ENCODE measurements around the gene RYR2.

Gene RYR2

GRCh38 chr1:237320890-237321289, 278.9 kb downstream of the RYR2 start:
- no peak for TF ChIP-seq CTCF (IDR thresholded peaks at IDR 0.05; ENCODE audit: low read depth, low read length)
- no peak overlapping the region for H3K4me3 ChIP-seq (replicated peaks in 1 of 2; ENCODE audit: low read depth in 2 of 2, low read length in 2 of 2)
- DNase-seq (ENCODE audit: low read depth in 2 of 2): no peak

GRCh38 chr1:237324226-237324625, 282.2 kb downstream of the RYR2 start:
- no peak for DNase-seq (ENCODE audit: low read depth in 2 of 2)
- no peak for TF ChIP-seq CTCF (IDR thresholded peaks at IDR 0.05; ENCODE audit: low read depth, low read length)
- H3K4me3 ChIP-seq (replicated peaks in 1 of 2; ENCODE audit: low read depth in 2 of 2, low read length in 2 of 2): no peak overlapping the region

- H3K4me3 ChIP-seq (replicated peaks in 1 of 2; ENCODE audit: low read depth in 2 of 2, low read length in 2 of 2): no peak overlapping the region
- TF ChIP-seq CTCF (IDR thresholded peaks at IDR 0.05; ENCODE audit: low read depth, low read length): no peak
- DNase-seq (ENCODE audit: low read depth in 2 of 2): no peak
These were observed 285.1 kb downstream of the RYR2 start for GRCh38 chr1:237327061-237327460.

GRCh38 chr1:237340892-237341291, 298.9 kb downstream of the RYR2 start:
- H3K4me3 ChIP-seq (replicated peaks in 1 of 2; ENCODE audit: low read depth in 2 of 2, low read length in 2 of 2): no peak overlapping the region
- no peak for DNase-seq (ENCODE audit: low read depth in 2 of 2)
- no peak for TF ChIP-seq CTCF (IDR thresholded peaks at IDR 0.05; ENCODE audit: low read depth, low read length)

- DNase-seq (ENCODE audit: low read depth in 2 of 2): no peak
- no peak for TF ChIP-seq CTCF (IDR thresholded peaks at IDR 0.05; ENCODE audit: low read depth, low read length)
- no peak overlapping the region for H3K4me3 ChIP-seq (replicated peaks in 1 of 2; ENCODE audit: low read depth in 2 of 2, low read length in 2 of 2)
These were observed 299.4 kb downstream of the RYR2 start for GRCh38 chr1:237341391-237341790.

- no peak for TF ChIP-seq CTCF (IDR thresholded peaks at IDR 0.05; ENCODE audit: low read depth, low read length)
These were observed 300.7 kb downstream of the RYR2 start for GRCh38 chr1:237342730-237343129.

GRCh38 chr1:237352747-237353146, 310.8 kb downstream of the RYR2 start:
- DNase-seq (ENCODE audit: low read depth in 2 of 2): no peak
- no peak for TF ChIP-seq CTCF (IDR thresholded peaks at IDR 0.05; ENCODE audit: low read depth, low read length)
- no peak overlapping the region for H3K4me3 ChIP-seq (replicated peaks in 1 of 2; ENCODE audit: low read depth in 2 of 2, low read length in 2 of 2)

More at GRCh38 chr1:237342730-237343129, 300.7 kb downstream of the RYR2 start:
- no peak overlapping the region for H3K4me3 ChIP-seq (replicated peaks in 1 of 2; ENCODE audit: low read depth in 2 of 2, low read length in 2 of 2)
- DNase-seq (ENCODE audit: low read depth in 2 of 2): no peak

Measured in cardiac fibroblast (primary cell).